HG03571 (cell line): Measurements from ENCODE around the gene NKX3-2.

Source experiments
- ATAC-seq: cut with Tn5 transposase; IDR thresholded peaks from one replicate; pipeline ENCODE4 v1.9.1; 2021; ENCODE audit not compliant: unreplicated experiment

Gene NKX3-2

GRCh38 chr4:13515268-13515667 is 29.0 kb downstream of the NKX3-2 start:
- no peak for ATAC-seq

- ATAC-seq, result no peak
These were observed 29.6 kb downstream of the NKX3-2 start for GRCh38 chr4:13514722-13515121.

- ATAC-seq, result no peak
These were observed 33.2 kb downstream of the NKX3-2 start for GRCh38 chr4:13511101-13511500.

- ATAC-seq, result no peak
These were observed 34.9 kb downstream of the NKX3-2 start for GRCh38 chr4:13509442-13509841.

GRCh38 chr4:13504374-13504773 is 39.9 kb downstream of the NKX3-2 start:
- no peak for ATAC-seq

GRCh38 chr4:13498469-13498868 is 45.8 kb downstream of the NKX3-2 start:
- no peak for ATAC-seq

- ATAC-seq, result no peak
These were observed 47.7 kb downstream of the NKX3-2 start for GRCh38 chr4:13496605-13497004.

GRCh38 chr4:13495753-13496152 is 48.6 kb downstream of the NKX3-2 start:
- no peak for ATAC-seq

- ATAC-seq, result no peak
These were observed 50.5 kb downstream of the NKX3-2 start for GRCh38 chr4:13493793-13494192.

GRCh38 chr4:13492747-13493146 is 51.6 kb downstream of the NKX3-2 start:
- no peak for ATAC-seq
